ENCODE results near the gene ANKRD55.
"Not testable (repeated sequence)": the region's sequence is repeated elsewhere in the genome, so short reads cannot be mapped to it uniquely, and the experiment has no call there.

The ANKRD55 gene

DNA sequence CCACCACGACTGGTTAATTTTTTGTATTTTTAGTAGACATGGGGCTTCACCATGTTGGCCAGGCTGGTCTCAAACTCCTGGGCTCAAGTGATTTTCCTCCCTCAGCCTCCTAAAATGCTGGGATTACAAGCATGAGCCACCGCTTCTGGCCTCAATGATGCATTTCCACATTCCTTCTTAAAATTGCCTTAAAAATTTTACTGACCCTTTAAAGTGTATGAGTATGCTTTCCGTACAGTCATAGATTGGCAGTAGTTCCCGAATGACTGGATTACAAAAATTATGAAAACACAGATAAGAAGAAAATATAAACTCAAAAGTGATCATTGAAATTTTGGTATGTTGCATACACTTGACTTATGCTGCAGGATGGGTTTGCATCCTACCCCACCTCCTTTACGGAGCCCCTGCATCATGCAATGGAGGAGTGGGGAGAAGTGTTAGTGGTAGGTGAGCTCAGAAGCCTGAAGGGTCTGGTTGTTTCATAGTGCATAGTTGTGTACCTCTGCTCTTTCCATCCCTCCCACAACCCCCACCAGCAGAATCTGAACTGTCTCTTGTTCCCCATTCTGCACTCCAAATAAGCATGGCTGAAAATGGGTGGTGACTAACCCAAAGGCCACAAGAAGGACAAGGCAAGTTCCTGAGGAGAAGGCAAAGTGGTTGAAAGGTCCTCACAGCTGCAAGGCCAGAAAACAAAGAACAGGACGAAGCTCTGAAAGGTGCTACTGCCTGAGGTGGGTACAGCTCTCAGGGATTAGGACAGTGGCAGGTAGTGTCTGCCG is 26.8 kb downstream of the ANKRD55 start:
- Histone ChIP-seq H3K4me3 (ENCODE audit: low read depth, low read length) (no peak overlapping the region), H3K9me3 (ENCODE audit: control insufficient read depth, insufficient read depth, low read depth, low read length) (0 out of 2 replicates have a peak, but pooled peaks cover 3% of the 10 kb centered on the region), H3K27me3 (ENCODE audit: control insufficient read depth, insufficient read depth, low read length) (no peaks in the 10 kb centered on the region), H3K27ac (ENCODE audit: low read depth, low read length) (no peak overlapping the region), H3K36me3 (ENCODE audit: control insufficient read depth, insufficient read depth, low read length) (no peaks in the 10 kb centered on the region), H3K9ac (ENCODE audit: low read length) (no peak overlapping the region), H3K4me1 (ENCODE audit: control insufficient read depth, insufficient read depth, low read length) (no peaks in the 10 kb centered on the region)

DNA sequence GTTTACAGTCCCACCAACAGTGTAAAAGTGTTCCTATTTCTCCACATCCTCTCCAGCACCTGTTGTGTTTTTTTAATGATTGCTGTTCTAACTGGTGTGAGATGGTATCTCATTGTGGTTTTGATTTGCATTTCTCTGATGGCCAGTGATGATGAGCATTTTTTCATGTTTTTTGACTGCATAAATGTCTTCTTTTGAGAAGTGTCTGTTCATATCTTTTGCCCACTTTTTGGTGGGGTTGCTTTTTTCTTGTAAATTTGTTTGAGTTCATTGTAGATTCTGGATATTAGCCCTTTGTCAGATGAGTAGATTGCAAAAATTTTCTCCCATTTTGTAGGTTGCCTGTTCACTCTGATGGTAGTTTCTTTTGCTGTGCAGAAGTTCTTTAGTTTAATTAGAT is 29.2 kb downstream of the ANKRD55 start:
- not testable (repeated sequence) for H3K4me1 ChIP-seq (ENCODE audit: control insufficient read depth, insufficient read depth, low read length); H3K36me3 ChIP-seq (ENCODE audit: control insufficient read depth, insufficient read depth, low read length); H3K9ac ChIP-seq (ENCODE audit: low read length); H3K27me3 ChIP-seq (ENCODE audit: control insufficient read depth, insufficient read depth, low read length); H3K9me3 ChIP-seq (ENCODE audit: control insufficient read depth, insufficient read depth, low read depth, low read length); H3K27ac ChIP-seq (ENCODE audit: low read depth, low read length); H3K4me3 ChIP-seq (ENCODE audit: low read depth, low read length)

DNA sequence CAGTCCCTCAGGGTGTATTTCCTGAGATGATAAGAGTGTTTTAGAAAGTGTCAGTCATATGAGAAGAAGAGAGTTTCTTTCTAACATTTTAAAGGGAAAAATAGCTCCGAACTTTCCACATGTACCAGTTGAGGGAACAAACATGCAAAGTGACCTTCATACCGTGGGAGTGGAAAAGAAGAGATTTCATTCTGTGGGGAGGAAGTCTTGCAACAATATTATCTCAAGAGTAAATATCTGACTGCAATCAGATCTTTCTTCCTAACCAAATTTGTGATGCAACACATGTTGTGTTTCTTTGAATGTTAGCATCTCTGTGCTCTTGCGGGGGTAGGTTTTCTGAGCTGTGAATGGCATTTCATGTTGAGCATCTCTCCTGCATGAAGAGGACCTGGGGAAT is 30.6 kb downstream of the ANKRD55 start:
- H3K9me3 ChIP-seq (ENCODE audit: control insufficient read depth, insufficient read depth, low read depth, low read length) = 0 out of 2 replicates have a peak, but pooled peaks cover 3% of the 10 kb centered on the region
- H3K27me3 ChIP-seq (ENCODE audit: control insufficient read depth, insufficient read depth, low read length) = no peaks in the 10 kb centered on the region
- no peak overlapping the region for H3K27ac ChIP-seq (ENCODE audit: low read depth, low read length)

DNA sequence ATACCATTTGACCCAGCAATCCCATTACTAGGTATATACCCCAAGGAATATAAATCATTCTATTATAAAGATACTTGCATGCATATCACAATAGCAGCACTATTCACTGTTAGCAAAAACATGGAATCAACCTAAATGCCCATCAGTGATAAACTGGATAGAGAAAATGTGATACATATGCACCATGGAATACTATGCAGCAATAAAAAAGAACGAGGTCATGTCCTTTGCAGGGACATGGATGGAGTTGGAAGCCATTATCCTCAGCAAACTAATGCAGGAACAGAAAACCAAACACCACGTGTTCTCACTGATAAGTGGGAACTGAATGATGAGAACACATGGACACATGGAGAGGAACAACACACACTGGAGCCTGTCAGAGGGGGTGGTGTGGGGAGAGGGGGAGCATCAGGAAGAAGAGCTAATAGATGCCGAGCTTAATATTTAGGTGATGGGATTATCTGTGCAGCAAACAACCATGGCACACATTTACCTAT is 31.3 kb downstream of the ANKRD55 start:
- H3K9me3 ChIP-seq (ENCODE audit: control insufficient read depth, insufficient read depth, low read depth, low read length); H3K27ac ChIP-seq (ENCODE audit: low read depth, low read length); H3K9ac ChIP-seq (ENCODE audit: low read length); H3K27me3 ChIP-seq (ENCODE audit: control insufficient read depth, insufficient read depth, low read length); H3K4me3 ChIP-seq (ENCODE audit: low read depth, low read length); H3K4me1 ChIP-seq (ENCODE audit: control insufficient read depth, insufficient read depth, low read length); H3K36me3 ChIP-seq (ENCODE audit: control insufficient read depth, insufficient read depth, low read length): not testable (repeated sequence)

More for the DNA sequence above, 30.6 kb downstream of the ANKRD55 start:
- peaks cover 3% of the 10 kb centered on the region; the same call in 1 of the 2 replicates for H3K4me1 ChIP-seq (ENCODE audit: control insufficient read depth, insufficient read depth, low read length)
- no peak overlapping the region for H3K9ac ChIP-seq (ENCODE audit: low read length)
- no peak overlapping the region for H3K4me3 ChIP-seq (ENCODE audit: low read depth, low read length)
- no peaks in the 10 kb centered on the region for H3K36me3 ChIP-seq (ENCODE audit: control insufficient read depth, insufficient read depth, low read length)

DNA sequence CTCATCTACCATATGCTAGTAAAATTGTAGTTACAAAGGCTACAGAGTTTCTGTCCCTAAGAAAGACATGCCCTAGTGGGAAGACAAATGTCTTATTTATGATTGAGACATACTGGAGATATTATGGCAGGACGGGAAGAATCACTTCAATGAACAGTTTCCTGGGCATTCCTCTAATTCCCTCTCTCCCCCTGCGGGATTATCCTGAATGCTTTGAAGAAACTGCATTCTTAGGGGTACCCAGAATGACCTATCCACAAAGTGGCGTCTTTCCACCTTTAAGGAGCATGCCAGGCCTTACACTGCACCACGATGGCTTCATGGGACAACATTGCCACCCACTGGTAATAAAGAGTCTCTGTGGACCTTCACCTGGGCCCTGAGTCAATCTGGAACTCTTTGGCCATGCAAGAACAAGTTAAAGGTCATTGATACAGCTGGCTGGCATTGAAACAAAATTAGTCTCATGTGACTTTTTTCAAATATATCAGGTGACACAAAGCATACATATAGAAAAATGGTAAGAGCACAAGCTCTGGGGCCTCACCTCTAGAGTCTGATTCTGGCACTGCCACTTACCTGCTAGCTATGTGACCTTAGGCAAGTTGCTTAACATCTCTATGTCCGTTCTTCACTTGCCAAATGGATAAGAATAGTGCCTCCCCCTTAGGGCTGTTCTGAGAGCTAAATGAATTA is 32.0 kb downstream of the ANKRD55 start:
- 0 out of 2 replicates have a peak, but pooled peaks cover 3% of the 10 kb centered on the region for H3K9me3 ChIP-seq (ENCODE audit: control insufficient read depth, insufficient read depth, low read depth, low read length)
- peaks cover 3% of the 10 kb centered on the region; the same call in 1 of the 2 replicates for H3K4me1 ChIP-seq (ENCODE audit: control insufficient read depth, insufficient read depth, low read length)
- no peaks in the 10 kb centered on the region for H3K36me3 ChIP-seq (ENCODE audit: control insufficient read depth, insufficient read depth, low read length)
- no peak overlapping the region for H3K27ac ChIP-seq (ENCODE audit: low read depth, low read length)
- no peak overlapping the region for H3K9ac ChIP-seq (ENCODE audit: low read length)
- H3K27me3 ChIP-seq (ENCODE audit: control insufficient read depth, insufficient read depth, low read length) = no peaks in the 10 kb centered on the region
- no peak overlapping the region for H3K4me3 ChIP-seq (ENCODE audit: low read depth, low read length)

DNA sequence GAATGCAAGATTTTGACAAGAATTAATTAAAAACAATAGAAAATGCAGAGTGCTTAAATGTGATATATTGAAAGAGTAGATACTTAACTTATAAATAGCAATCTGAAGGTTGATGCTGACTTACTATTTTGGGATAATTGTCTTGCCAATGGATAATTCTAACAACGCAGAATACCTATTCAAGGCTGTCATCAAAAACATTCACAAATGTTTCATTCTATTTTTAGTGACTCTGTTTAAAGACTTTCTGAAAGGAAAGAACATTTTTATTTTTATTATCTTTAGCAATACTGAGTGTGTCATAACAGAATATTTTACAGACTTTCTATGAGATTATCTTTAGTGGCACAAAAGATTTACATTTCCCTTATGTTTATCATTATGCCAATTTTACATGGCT is 38.1 kb downstream of the ANKRD55 start:
- Histone ChIP-seq H3K9me3 (ENCODE audit: control insufficient read depth, insufficient read depth, low read depth, low read length) (peaks cover 3% of the 10 kb centered on the region; the same call in 1 of the 2 replicates), H3K36me3 (ENCODE audit: control insufficient read depth, insufficient read depth, low read length) (no peaks in the 10 kb centered on the region), H3K9ac (ENCODE audit: low read length) (no peak overlapping the region), H3K27me3 (ENCODE audit: control insufficient read depth, insufficient read depth, low read length) (no peaks in the 10 kb centered on the region), H3K4me3 (ENCODE audit: low read depth, low read length) (no peak overlapping the region), H3K4me1 (ENCODE audit: control insufficient read depth, insufficient read depth, low read length) (peaks cover 6% of the 10 kb centered on the region; the same call in 1 of the 2 replicates), H3K27ac (ENCODE audit: low read depth, low read length) (no peak overlapping the region)

DNA sequence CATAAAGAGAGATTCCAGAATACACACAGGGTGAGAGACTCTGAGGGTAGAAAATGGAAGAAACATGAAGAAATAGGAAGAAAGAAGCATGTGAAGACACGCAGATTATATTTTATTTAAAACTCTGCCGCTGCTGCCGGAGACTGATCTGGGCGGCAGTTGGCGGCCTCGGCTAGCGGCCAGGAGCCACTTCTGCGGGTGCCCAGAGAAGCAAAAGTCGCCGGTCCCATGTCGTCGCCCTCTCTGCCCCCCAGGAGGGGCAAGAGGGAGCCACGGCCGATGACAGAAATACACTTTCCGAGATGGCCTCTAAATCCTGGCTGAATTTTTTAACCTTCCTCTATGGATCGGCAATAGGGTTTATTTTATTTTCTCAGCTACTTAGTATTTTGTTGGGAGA is 40.9 kb downstream of the ANKRD55 start:
- no peak overlapping the region for H3K27ac ChIP-seq (ENCODE audit: low read depth, low read length)
- H3K9me3 ChIP-seq (ENCODE audit: control insufficient read depth, insufficient read depth, low read depth, low read length) = peaks cover 3% of the 10 kb centered on the region; the same call in 1 of the 2 replicates
- no peak overlapping the region for H3K9ac ChIP-seq (ENCODE audit: low read length)
- H3K27me3 ChIP-seq (ENCODE audit: control insufficient read depth, insufficient read depth, low read length) = no peaks in the 10 kb centered on the region
- H3K4me1 ChIP-seq (ENCODE audit: control insufficient read depth, insufficient read depth, low read length) = peaks cover 6% of the 10 kb centered on the region; the same call in 1 of the 2 replicates
- no peaks in the 10 kb centered on the region for H3K36me3 ChIP-seq (ENCODE audit: control insufficient read depth, insufficient read depth, low read length)
- no peak overlapping the region for H3K4me3 ChIP-seq (ENCODE audit: low read depth, low read length)

DNA sequence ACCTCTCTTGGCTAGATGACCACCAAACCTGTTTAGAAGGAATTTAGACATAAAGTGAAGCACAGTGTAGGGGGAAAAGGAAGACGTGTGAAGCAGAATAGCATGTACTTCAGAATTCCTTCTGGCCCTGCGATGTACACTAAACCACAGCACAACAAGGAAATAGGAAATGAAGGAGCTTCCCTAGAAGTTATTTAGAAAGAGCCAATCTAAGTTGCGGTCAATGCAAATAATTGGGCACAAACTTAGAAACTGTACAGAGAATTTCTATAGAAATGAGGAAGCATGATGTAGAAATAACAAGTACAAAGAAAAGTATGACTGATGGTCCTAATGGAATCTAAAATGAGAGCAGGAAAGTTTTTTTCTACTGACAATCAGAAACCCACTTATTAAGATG is 41.5 kb downstream of the ANKRD55 start:
- H3K36me3 ChIP-seq (ENCODE audit: control insufficient read depth, insufficient read depth, low read length) = no peaks in the 10 kb centered on the region
- H3K27ac ChIP-seq (ENCODE audit: low read depth, low read length) = no peak overlapping the region
- H3K9me3 ChIP-seq (ENCODE audit: control insufficient read depth, insufficient read depth, low read depth, low read length) = peaks cover 3% of the 10 kb centered on the region; the same call in 1 of the 2 replicates
- no peak overlapping the region for H3K4me3 ChIP-seq (ENCODE audit: low read depth, low read length)
- peaks cover 9% of the 10 kb centered on the region; the same call in 1 of the 2 replicates for H3K4me1 ChIP-seq (ENCODE audit: control insufficient read depth, insufficient read depth, low read length)
- H3K27me3 ChIP-seq (ENCODE audit: control insufficient read depth, insufficient read depth, low read length) = no peaks in the 10 kb centered on the region
- no peak overlapping the region for H3K9ac ChIP-seq (ENCODE audit: low read length)

DNA sequence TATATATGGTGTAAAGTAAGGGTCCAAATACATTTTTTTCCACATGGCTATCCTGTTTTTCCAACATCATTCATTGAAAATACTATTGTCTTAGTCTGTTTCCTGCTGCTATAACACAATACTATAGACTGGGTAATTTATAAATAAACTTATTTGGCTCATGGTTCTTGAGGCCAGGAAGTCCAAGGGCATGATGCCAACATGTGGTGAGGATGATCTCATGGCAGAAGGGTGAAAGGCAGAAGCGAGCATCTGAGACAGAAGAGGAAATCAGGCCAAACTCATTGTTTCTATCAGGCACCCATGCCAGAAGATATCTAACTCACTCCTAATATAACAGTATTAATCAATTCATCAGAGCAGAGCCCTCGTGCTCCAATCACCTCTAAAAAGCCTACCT is 42.6 kb downstream of the ANKRD55 start:
- Histone ChIP-seq H3K27me3 (ENCODE audit: control insufficient read depth, insufficient read depth, low read length) (no peaks in the 10 kb centered on the region), H3K9me3 (ENCODE audit: control insufficient read depth, insufficient read depth, low read depth, low read length) (peaks cover 3% of the 10 kb centered on the region; the same call in 1 of the 2 replicates), H3K4me3 (ENCODE audit: low read depth, low read length) (no peak overlapping the region), H3K9ac (ENCODE audit: low read length) (no peak overlapping the region), H3K4me1 (ENCODE audit: control insufficient read depth, insufficient read depth, low read length) (peaks cover 14% of the 10 kb centered on the region; the same call in 1 of the 2 replicates), H3K36me3 (ENCODE audit: control insufficient read depth, insufficient read depth, low read length) (no peaks in the 10 kb centered on the region), H3K27ac (ENCODE audit: low read depth, low read length) (no peak overlapping the region)

DNA sequence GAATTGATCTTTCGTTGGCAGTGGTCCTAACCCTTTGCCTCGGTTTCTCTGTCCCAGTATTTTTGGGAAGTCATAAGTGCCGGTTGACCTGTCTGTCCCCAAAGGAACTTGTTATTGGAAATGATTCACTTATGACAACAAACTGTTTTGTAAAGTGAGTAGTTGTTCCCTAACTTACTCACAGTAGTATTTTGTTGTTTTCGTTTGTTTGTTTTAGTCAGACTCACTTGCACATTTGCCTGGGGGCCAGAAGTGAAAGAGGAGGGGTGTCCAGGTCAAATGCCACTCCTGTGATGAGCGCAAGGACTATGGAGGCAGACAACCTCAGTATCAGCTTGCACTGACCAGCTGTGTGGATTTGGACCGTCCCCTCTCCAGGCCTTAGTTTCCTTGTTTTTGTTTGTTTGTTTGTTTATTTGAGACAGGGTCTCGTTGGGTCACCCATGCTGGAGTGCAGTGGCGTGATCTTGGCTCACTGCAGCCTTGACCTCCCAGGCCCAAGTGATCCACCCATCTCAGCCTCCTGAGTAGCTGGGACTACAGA is 47.3 kb downstream of the ANKRD55 start:
- Histone ChIP-seq H3K4me1 (ENCODE audit: control insufficient read depth, insufficient read depth, low read length) (peaks cover 9% of the 10 kb centered on the region; the same call in 1 of the 2 replicates), H3K27ac (ENCODE audit: low read depth, low read length) (no peak overlapping the region), H3K27me3 (ENCODE audit: control insufficient read depth, insufficient read depth, low read length) (no peaks in the 10 kb centered on the region), H3K4me3 (ENCODE audit: low read depth, low read length) (no peak overlapping the region), H3K36me3 (ENCODE audit: control insufficient read depth, insufficient read depth, low read length) (no peaks in the 10 kb centered on the region), H3K9ac (ENCODE audit: low read length) (no peak overlapping the region), H3K9me3 (ENCODE audit: control insufficient read depth, insufficient read depth, low read depth, low read length) (peaks cover 2% of the 10 kb centered on the region; the same call in 1 of the 2 replicates)

DNA sequence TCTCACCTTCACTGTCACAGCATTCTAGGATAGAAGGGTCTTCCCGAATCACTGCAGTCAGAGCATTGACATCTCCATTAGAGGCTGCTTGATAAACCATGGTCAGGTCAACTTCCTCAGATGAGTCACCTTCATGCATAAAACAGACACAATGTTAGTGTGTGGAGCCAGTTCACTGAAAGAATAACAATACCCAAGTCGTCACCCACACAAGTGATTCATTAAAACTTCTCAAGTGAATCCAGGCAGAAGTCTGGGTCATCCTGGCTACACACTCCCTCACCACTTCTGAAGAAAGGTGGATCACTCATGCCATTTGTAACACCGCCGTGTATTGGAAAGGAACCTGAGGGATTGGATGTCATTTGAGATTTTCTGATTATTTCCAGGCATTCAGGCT is 49.6 kb downstream of the ANKRD55 start:
- Histone ChIP-seq H3K27ac (ENCODE audit: low read depth, low read length) (no peak overlapping the region), H3K4me3 (ENCODE audit: low read depth, low read length) (no peak overlapping the region), H3K9ac (ENCODE audit: low read length) (no peak overlapping the region), H3K4me1 (ENCODE audit: control insufficient read depth, insufficient read depth, low read length) (peaks cover 9% of the 10 kb centered on the region; the same call in 1 of the 2 replicates), H3K27me3 (ENCODE audit: control insufficient read depth, insufficient read depth, low read length) (no peaks in the 10 kb centered on the region), H3K36me3 (ENCODE audit: control insufficient read depth, insufficient read depth, low read length) (no peaks in the 10 kb centered on the region), H3K9me3 (ENCODE audit: control insufficient read depth, insufficient read depth, low read depth, low read length) (no peaks in the 10 kb centered on the region)

All from HUES6 (cell line).